OCI-LY7 (cell line): ENCODE results near the gene CACNA2D4. TPM values are rescaled to one million over a fixed set of nuclear protein-coding genes. Genes with fewer than 3 reads are reported as not detected.

ENCODE experiments used
- BruUV-seq: library from RNA; stranded (reverse); fragments of 400-500 nt; replicated peaks from 2 replicates; lab custom pipeline; 2021; lab: Mats Ljungman, UMichigan
- CTCF ChIA-PET: fragments of 300-600 bp; sonication (Branson Sonifier 250); formaldehyde crosslinking; loops from one replicate; lab custom pipeline; 2022; ENCODE audit warnings: antibody characterized with exemption; ENCODE audit not compliant: unreplicated experiment; lab: Charles Lee
- POLR2A ChIA-PET: fragments of 300-600 bp; sonication (Branson Sonifier 250); formaldehyde crosslinking; loops from one replicate; lab custom pipeline; 2022; ENCODE audit warnings: antibody characterized with exemption; lab: Charles Lee
- DNase-seq: peaks from one replicate; pipeline ENCODE4 v3.0.0-alpha.2; 2015; ENCODE audit warnings: low spot score
- H2AFZ ChIP-seq: fragments of 200-600 bp; sonication (generic), shearing (Covaris generic); 2 replicates; pipeline ENCODE4 v1.6.1; 2014; ENCODE audit warnings: mild to moderate bottlenecking, antibody characterized with exemption, low read length, moderate library complexity
- H3K27ac ChIP-seq: fragments of 200-600 bp; sonication (generic); 2 replicates; pipeline ENCODE4 v1.5.1; 2014; ENCODE audit warnings: mixed run types, low read depth, mild to moderate bottlenecking, moderate library complexity, low read length, inconsistent platforms; ENCODE audit not compliant: poor library complexity, severe bottlenecking
- H3K36me3 ChIP-seq: fragments of 200-600 bp; sonication (generic); 2 replicates; pipeline ENCODE4 v1.6.1; 2014; ENCODE audit warnings: mild to moderate bottlenecking, antibody characterized with exemption, low read length, moderate library complexity, mixed read lengths; ENCODE audit not compliant: insufficient read depth
- H3K4me1 ChIP-seq: fragments of 200-600 bp; sonication (generic); 2 replicates; pipeline ENCODE4 v1.5.1; 2014; ENCODE audit warnings: mild to moderate bottlenecking, low read length; ENCODE audit not compliant: insufficient read depth, poor library complexity, severe bottlenecking
- H3K4me2 ChIP-seq: fragments of 200-600 bp; sonication (generic); 2 replicates; pipeline ENCODE4 v1.6.1; 2014; ENCODE audit warnings: mild to moderate bottlenecking, low read length
- H3K4me3 ChIP-seq: fragments of 200-600 bp; sonication (generic); 2 replicates; pipeline ENCODE4 v1.5.1; 2014; ENCODE audit warnings: mild to moderate bottlenecking, low read depth, low read length; ENCODE audit not compliant: poor library complexity, severe bottlenecking
- H3K79me2 ChIP-seq: fragments of 200-600 bp; sonication (generic); 2 replicates; pipeline ENCODE4 v1.6.1; 2016; ENCODE audit warnings: low read depth, mild to moderate bottlenecking, low read length, moderate library complexity, mixed read lengths; ENCODE audit not compliant: insufficient read depth
- H3K9me2 ChIP-seq: fragments of 200-600 bp; sonication (generic); 2 replicates; pipeline ENCODE4 v1.6.1; 2016; ENCODE audit warnings: mild to moderate bottlenecking, low read length, mixed read lengths; ENCODE audit not compliant: insufficient read depth
- H3K9me3 ChIP-seq: fragments of 200-600 bp; sonication (generic); 2 replicates; pipeline ENCODE4 v1.6.1; 2014; ENCODE audit warnings: mild to moderate bottlenecking, mixed run types, low read length, mixed read lengths
- H4K20me1 ChIP-seq: fragments of 200-600 bp; sonication (generic); 2 replicates; pipeline ENCODE4 v1.6.1; 2014; ENCODE audit warnings: mild to moderate bottlenecking, antibody characterized with exemption, low read length, moderate library complexity, mixed read lengths; ENCODE audit not compliant: insufficient read depth
- CTCF ChIP-seq: fragments of 200-600 bp; sonication (generic); conservative IDR thresholded peaks from 2 replicates; pipeline ENCODE4 v1.5.1; 2014; ENCODE audit warnings: mild to moderate bottlenecking, antibody characterized with exemption, low read length, moderate library complexity, mixed read lengths
- EZH2phosphoT487 ChIP-seq: fragments of 200-600 bp; sonication (generic); IDR thresholded peaks from 2 replicates; pipeline ENCODE4 v1.6.1; 2018; ENCODE audit warnings: low read depth, borderline replicate concordance, mild to moderate bottlenecking, mixed run types, antibody characterized with exemption, low read length, moderate library complexity, mixed read lengths
- intact Hi-C: fragments of 100-400 bp; cut with micrococcal nuclease; formaldehyde crosslinking; loops from one replicate; pipeline ENCODE4 v1.10.0; 2022; ENCODE audit not compliant: unreplicated experiment
- total RNA-seq, 2 experiments: library from RNA; depleted of rRNA in 1 of 2; stranded (reverse); fragments of >200 nt in 1 of 2; shearing (Covaris generic) in 1 of 2; gene quantifications; 2 replicates each; pipeline ENCODE4 v1.2.3, GENCODE V29; 2014 to 2022

Gene CACNA2D4
- total RNA-seq, 2 experiments from 2014 or later = 0.13 TPM; not detected in 1

GRCh38 chr12:1885082-1885596 lies 33.3 kb downstream of the CACNA2D4 start:
- Histone ChIP-seq H3K27ac (no peak overlapping the region), H3K9me2 (no peaks in the 10 kb centered on the region), H3K36me3 (no peaks in the 10 kb centered on the region), H2AFZ (no peak overlapping the region), H3K4me1 (no peaks in the 10 kb centered on the region), H3K4me3 (no peak overlapping the region), H3K4me2 (no peak overlapping the region), H3K79me2 (no peaks in the 10 kb centered on the region), H3K9me3 (no peaks in the 10 kb centered on the region), H4K20me1 (no peaks in the 10 kb centered on the region)
- BruUV-seq = no TSS peak
- ChIA-PET POLR2A (interaction anchor here (0.5 to 1.0 kb wide), 2 partner anchors 11 to 476 kb away, joined by 3 read pairs; no protein-coding TSS in a partner anchor), CTCF (no interaction called here)
- DNase-seq = no peak
- intact Hi-C loops = no loop called here
- no peak for TF ChIP-seq CTCF
- no peak for TF ChIP-seq EZH2phosphoT487

GRCh38 chr12:1884651-1885050 lies 33.8 kb downstream of the CACNA2D4 start:
- no TSS peak for BruUV-seq
- no peaks in the 10 kb centered on the region for H3K4me1 ChIP-seq
- no peaks in the 10 kb centered on the region for H3K9me2 ChIP-seq
- no peak for DNase-seq
- H3K9me3 ChIP-seq = no peaks in the 10 kb centered on the region
- H3K27ac ChIP-seq = no peak overlapping the region
- POLR2A ChIA-PET = interaction anchor here (0.5 to 1.0 kb wide), 2 partner anchors 11 to 476 kb away, joined by 3 read pairs; no protein-coding TSS in a partner anchor
- no peak overlapping the region for H2AFZ ChIP-seq
- H4K20me1 ChIP-seq = no peaks in the 10 kb centered on the region
- no peaks in the 10 kb centered on the region for H3K79me2 ChIP-seq
- H3K36me3 ChIP-seq = no peaks in the 10 kb centered on the region
- CTCF ChIA-PET = no interaction called here
- intact Hi-C loops = no loop called here
- no peak for TF ChIP-seq EZH2phosphoT487
- no peak for TF ChIP-seq CTCF
- no peak overlapping the region for H3K4me2 ChIP-seq
- H3K4me3 ChIP-seq = no peak overlapping the region

GRCh38 chr12:1883513-1883912 lies 34.9 kb downstream of the CACNA2D4 start:
- no peaks in the 10 kb centered on the region for H3K9me3 ChIP-seq
- no peak for TF ChIP-seq EZH2phosphoT487
- TF ChIP-seq CTCF = no peak
- H2AFZ ChIP-seq = no peak overlapping the region
- no peaks in the 10 kb centered on the region for H3K4me1 ChIP-seq
- ChIA-PET POLR2A (no interaction called here), CTCF (no interaction called here)
- H3K4me2 ChIP-seq = no peak overlapping the region
- no peaks in the 10 kb centered on the region for H3K79me2 ChIP-seq
- no peaks in the 10 kb centered on the region for H3K36me3 ChIP-seq
- no peak overlapping the region for H3K27ac ChIP-seq
- no TSS peak for BruUV-seq
- H3K9me2 ChIP-seq = no peaks in the 10 kb centered on the region
- no peak for DNase-seq
- no peaks in the 10 kb centered on the region for H4K20me1 ChIP-seq
- no peak overlapping the region for H3K4me3 ChIP-seq
- intact Hi-C loops = no loop called here
